T-cell (primary cell): ENCODE measurements around the gene RPP38. TPM values are rescaled to one million over a fixed set of nuclear protein-coding genes. Genes with fewer than 3 reads are reported as not detected.

ENCODE experiments used
- ATAC-seq, 4 experiments: fragments of 200-7000 bp in 3 of 4; fragments of 150-1000 bp in 1 of 4; cut with Tn5 transposase; replicated peaks in 1 of 4; 1 replicate in 3 of 4; 2 replicates in 1 of 4; pipeline ENCODE4 v1.10.0; 2021; ENCODE audit warnings: moderate library complexity in 3 of 4, mild to moderate bottlenecking in 2 of 4, moderate number of reproducible peaks in 1 of 4
- CTCF ChIA-PET, 2 donors: fragments of 300-600 bp; sonication (Branson Sonifier 250); formaldehyde crosslinking; loops; one replicate each; lab custom pipeline; 2022; ENCODE audit warnings: antibody characterized with exemption in 2 of 2; lab: Charles Lee
- POLR2A ChIA-PET, 2 donors: fragments of 300-600 bp; sonication (Branson Sonifier 250); formaldehyde crosslinking; loops; one replicate each; lab custom pipeline; 2022; ENCODE audit warnings: antibody characterized with exemption in 2 of 2; lab: Charles Lee
- DNase-seq, 35 experiments: peaks; one replicate each; pipeline versions ENCODE4 v3.0.0 to v3.0.0-alpha.2; 2013 to 2023
- H3K27ac ChIP-seq: one replicate; pipeline ENCODE4 v1.5.1; 2013; ENCODE audit warnings: low read length
- H3K27me3 ChIP-seq, 2 experiments: replicated peaks in 1 of 2; 1 replicate in 1 of 2; 2 replicates in 1 of 2; pipeline versions ENCODE4 v1.6.1 to v1.7.0; 2013; ENCODE audit warnings: low read length in 1 of 2, mixed read lengths in 1 of 2; ENCODE audit not compliant: control insufficient read depth in 2 of 2, insufficient read depth in 2 of 2; ENCODE audit errors: extremely low read depth in 1 of 2
- H3K36me3 ChIP-seq, 2 donors: 1 replicate in 1 of 2; 2 replicates in 1 of 2; pipeline versions ENCODE4 v1.6.1 to v1.7.0; 2013; ENCODE audit warnings: low read length in 1 of 2; ENCODE audit not compliant: control insufficient read depth in 2 of 2, insufficient read depth in 1 of 2; ENCODE audit errors: extremely low read depth in 1 of 2
- H3K4me1 ChIP-seq, 2 experiments: 1 replicate in 1 of 2; 2 replicates in 1 of 2; pipeline versions ENCODE4 v1.6.1 to v1.7.0; 2013; ENCODE audit warnings: low read length in 2 of 2, mixed read lengths in 1 of 2; ENCODE audit not compliant: insufficient read depth in 2 of 2, control insufficient read depth in 1 of 2; ENCODE audit errors: extremely low read depth in 1 of 2
- H3K4me3 ChIP-seq, 2 donors: 1 replicate in 1 of 2; 2 replicates in 1 of 2; pipeline versions ENCODE4 v1.5.1 to v1.7.0; 2013; ENCODE audit warnings: mild to moderate bottlenecking in 2 of 2, low read length in 1 of 2, moderate library complexity in 1 of 2; ENCODE audit not compliant: control insufficient read depth in 1 of 2; ENCODE audit errors: extremely low read depth in 1 of 2
- H3K9me3 ChIP-seq: 2 replicates; pipeline ENCODE4 v1.7.0; 2013
- H3K27ac Mint-ChIP-seq, 2 donors: one replicate each; pipeline ENCODE4 v1.8.0; 2020 to 2021; ENCODE audit warnings: mild to moderate bottlenecking in 2 of 2, mixed read lengths in 2 of 2
- H3K27me3 Mint-ChIP-seq, 2 donors: one replicate each; pipeline ENCODE4 v1.8.0; 2021 to 2022; ENCODE audit warnings: mixed read lengths in 2 of 2
- H3K36me3 Mint-ChIP-seq: one replicate; pipeline ENCODE4 v1.8.0; 2021; ENCODE audit warnings: mixed read lengths
- H3K4me1 Mint-ChIP-seq, 3 donors: one replicate each; pipeline ENCODE4 v1.8.0; 2020 to 2022; ENCODE audit warnings: mixed read lengths in 3 of 3, mild to moderate bottlenecking in 1 of 3
- H3K4me3 Mint-ChIP-seq, 3 donors: one replicate each; pipeline ENCODE4 v1.8.0; 2020 to 2022; ENCODE audit warnings: mild to moderate bottlenecking in 3 of 3, mixed read lengths in 3 of 3, moderate library complexity in 3 of 3
- H3K9me3 Mint-ChIP-seq, 3 donors: one replicate each; pipeline ENCODE4 v1.8.0; 2020 to 2022; ENCODE audit warnings: mixed read lengths in 3 of 3
- WGBS: methylation state at CpG from one replicate; pipeline ENCODE4 v1.1.5; 2013; ENCODE audit warnings: missing lambda C conversion rate; ENCODE audit not compliant: insufficient coverage; 5-methylcytosine and 5-hydroxymethylcytosine counted together
- total RNA-seq, 35 experiments: library from RNA in 6 of 35; stranded (reverse) in 6 of 35; fragments of 120-200 nt in 1 of 35; gene quantifications; one replicate each; pipeline versions ENCODE4 v1.2.1 to v1.2.4 and lab custom pipeline; 2013 to 2026

Gene RPP38
- total RNA-seq, 5 donors from 2014 or later (not counting 1 experiment from before 2014, with no cell fraction given), result 8.2 to 21.0 (median 16.6) TPM

GRCh38 chr10:15099886-15100285 lies 2.7 kb downstream of the RPP38 start:
- H3K36me3 ChIP-seq, result peaks cover 5 to 43% of the 10 kb centered on the region in 2 donors
- WGBS, result 82% methylated on average over 2 of the region's 4 CpGs
- ChIA-PET CTCF (no interaction called here), POLR2A (no interaction called here)
- peaks cover 3 to 33% of the 10 kb centered on the region in 2 experiments for H3K4me1 ChIP-seq
- peaks cover 37 to 45% (median 43%) of the 10 kb centered on the region in 3 donors for H3K4me1 Mint-ChIP-seq
- H3K36me3 Mint-ChIP-seq, result peaks cover 20% of the 10 kb centered on the region
- H3K9me3 ChIP-seq, result no peaks in the 10 kb centered on the region
- H3K4me3 ChIP-seq, result no peak overlapping the region
- H3K27me3 Mint-ChIP-seq, result no peaks in the 10 kb centered on the region
- H3K9me3 Mint-ChIP-seq, result no peaks in the 10 kb centered on the region
- H3K4me3 Mint-ChIP-seq, result peak overlapping the region in 1 of 3 donors; percentile 22
- H3K27ac ChIP-seq, result no peak overlapping the region
- peak overlapping the region; percentile 6 to 76 for H3K27ac Mint-ChIP-seq
- no peaks in the 10 kb centered on the region for H3K27me3 ChIP-seq
- DNase-seq, result no peak
- no peak for ATAC-seq

- ChIA-PET POLR2A (no interaction called here), CTCF (interaction anchor here in 1 of 2 donors (0.6 kb wide), 1 partner anchor 744 kb away, joined by 10 read pairs; no protein-coding TSS in a partner anchor)
- no peaks in the 10 kb centered on the region for H3K27me3 ChIP-seq
- Mint-ChIP-seq H3K36me3 (peaks cover 36% of the 10 kb centered on the region), H3K27ac (no peak overlapping the region), H3K4me1 (peaks cover 23 to 34% (median 27%) of the 10 kb centered on the region in 3 donors), H3K4me3 (peak overlapping the region in 1 of 3 donors; percentile 28), H3K9me3 (no peaks in the 10 kb centered on the region), H3K27me3 (no peaks in the 10 kb centered on the region)
- H3K4me1 ChIP-seq, result peaks cover under 1 to 24% of the 10 kb centered on the region in 2 experiments
- H3K36me3 ChIP-seq, result peaks cover 12 to 64% of the 10 kb centered on the region in 2 donors
- DNase-seq (no peak), ATAC-seq (no peak)
- H3K27ac ChIP-seq, result no peak overlapping the region
- no peaks in the 10 kb centered on the region for H3K9me3 ChIP-seq
- H3K4me3 ChIP-seq, result no peak overlapping the region
- 94% methylated on average over 6 of the region's 9 CpGs for WGBS
These were observed 6.4 kb downstream of the RPP38 start for GRCh38 chr10:15103513-15103912.

DNA sequence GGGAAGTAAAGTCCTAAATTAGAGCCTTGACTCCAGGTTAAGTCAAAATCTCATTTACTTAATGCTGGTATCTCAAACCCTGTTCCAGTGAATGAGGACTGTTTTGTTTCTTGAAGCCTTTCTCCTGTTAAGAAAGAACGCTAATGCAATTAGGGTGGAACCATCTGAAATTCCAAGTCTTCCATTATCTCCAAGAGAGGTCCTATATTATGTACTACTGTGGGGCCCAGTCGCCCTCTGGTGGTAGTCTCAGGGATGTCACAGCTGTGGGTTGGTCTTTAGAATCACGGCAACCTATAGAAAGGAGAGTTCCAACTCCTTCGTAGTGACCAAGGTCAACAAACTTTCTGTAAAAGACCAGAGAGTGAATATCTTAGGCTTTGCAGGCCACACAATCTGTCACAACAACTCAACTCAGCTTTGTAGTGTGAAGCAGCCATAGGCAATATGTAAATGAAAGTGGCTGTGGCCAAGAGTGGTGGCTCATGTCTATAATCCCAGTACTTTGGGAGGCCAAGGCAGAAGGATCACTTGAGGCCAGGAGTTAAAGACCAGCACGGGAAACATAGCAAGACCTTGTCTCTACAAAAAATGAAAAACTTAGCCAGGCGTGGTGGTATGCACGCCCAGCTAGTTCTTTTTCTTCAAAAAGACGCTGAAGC lies 9.3 kb downstream of the RPP38 start:
- H3K4me1 ChIP-seq, result peaks cover 0 to 6% of the 10 kb centered on the region in 2 experiments
- WGBS, result 90% methylated on average over 4 of the region's 8 CpGs
- peaks cover 21 to 72% of the 10 kb centered on the region in 2 donors for H3K36me3 ChIP-seq
- ATAC-seq, result peak; percentile 86 to 92 (median 89)
- no peaks in the 10 kb centered on the region for H3K27me3 Mint-ChIP-seq
- H3K4me3 ChIP-seq, result no peak overlapping the region
- peak; percentile 8 to 82 (median 56) for DNase-seq
- peak overlapping the region; percentile 48 for H3K27ac ChIP-seq
- H3K27me3 ChIP-seq, result no peaks in the 10 kb centered on the region
- peaks cover 43% of the 10 kb centered on the region for H3K36me3 Mint-ChIP-seq
- H3K27ac Mint-ChIP-seq, result peak overlapping the region; percentile 55 to 75
- H3K4me3 Mint-ChIP-seq, result no peak overlapping the region
- H3K9me3 Mint-ChIP-seq, result no peaks in the 10 kb centered on the region
- CTCF ChIA-PET, result interaction anchor here in 1 of 2 donors (0.6 to 1.0 kb wide), 4 partner anchors 11 to 866 kb away, joined by 3 to 5 read pairs (median 3); no protein-coding TSS in a partner anchor
- POLR2A ChIA-PET, result no interaction called here
- peaks cover 4 to 11% (median 9%) of the 10 kb centered on the region in 3 donors for H3K4me1 Mint-ChIP-seq
- no peaks in the 10 kb centered on the region for H3K9me3 ChIP-seq

DNA sequence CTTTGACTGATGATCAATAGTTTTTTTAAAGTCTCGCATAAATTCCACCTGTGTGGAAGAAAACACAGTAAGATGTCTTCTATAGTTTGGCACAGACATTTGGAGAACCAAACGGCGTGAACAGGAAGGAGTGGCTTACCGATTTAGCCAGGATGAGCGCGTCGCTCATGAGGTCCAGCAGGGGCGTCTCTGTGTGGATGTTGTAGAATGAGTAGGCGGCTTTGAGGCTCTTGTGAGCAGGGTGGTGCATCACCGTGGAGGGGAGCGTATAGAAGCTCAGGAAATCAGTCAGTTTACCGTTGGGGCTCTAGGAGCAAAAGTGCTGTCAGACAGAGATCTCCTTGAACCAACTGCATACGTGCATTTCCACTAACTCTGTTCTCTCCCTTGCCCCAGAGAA lies 15.5 kb downstream of the RPP38 start:
- Mint-ChIP-seq H3K27me3 (no peaks in the 10 kb centered on the region), H3K4me3 (no peak overlapping the region), H3K27ac (peak overlapping the region; percentile 17 to 45), H3K36me3 (peaks cover 24% of the 10 kb centered on the region), H3K4me1 (peaks cover 0 to 7% (median 4%) of the 10 kb centered on the region in 3 donors), H3K9me3 (no peaks in the 10 kb centered on the region)
- no peak overlapping the region for H3K4me3 ChIP-seq
- ATAC-seq, result peak in 1 of 4 experiments; percentile 57
- 64% methylated on average over 3 of the region's 13 CpGs for WGBS
- DNase-seq, result no peak
- H3K27ac ChIP-seq, result no peak overlapping the region
- no peaks in the 10 kb centered on the region for H3K4me1 ChIP-seq
- ChIA-PET POLR2A (no interaction called here), CTCF (interaction anchor here in 1 of 2 donors (1.2 kb wide), 1 partner anchor 7 kb away, joined by 4 read pairs; no protein-coding TSS in a partner anchor)
- H3K9me3 ChIP-seq, result no peaks in the 10 kb centered on the region
- no peaks in the 10 kb centered on the region for H3K27me3 ChIP-seq
- peaks cover 20 to 49% of the 10 kb centered on the region in 2 donors for H3K36me3 ChIP-seq

- Mint-ChIP-seq H3K4me3 (no peak overlapping the region), H3K9me3 (no peaks in the 10 kb centered on the region), H3K36me3 (peaks cover 15% of the 10 kb centered on the region), H3K27ac (no peak overlapping the region), H3K27me3 (no peaks in the 10 kb centered on the region), H3K4me1 (peaks cover 0 to 7% (median 4%) of the 10 kb centered on the region in 3 donors)
- H3K4me3 ChIP-seq, result no peak overlapping the region
- no peaks in the 10 kb centered on the region for H3K4me1 ChIP-seq
- no peak overlapping the region for H3K27ac ChIP-seq
- ATAC-seq (no peak), DNase-seq (no peak)
- POLR2A ChIA-PET, result interaction anchor here in 1 of 2 donors (0.6 to 0.7 kb wide), 3 partner anchors 16 to 1319 kb away, joined by 3 to 9 read pairs (median 3); no protein-coding TSS in a partner anchor
- no peaks in the 10 kb centered on the region for H3K27me3 ChIP-seq
- CTCF ChIA-PET, result interaction anchor here in 1 of 2 donors (0.6 to 1.2 kb wide), 2 partner anchors 8 to 52 kb away, joined by 4 to 10 read pairs; no protein-coding TSS in a partner anchor
- peaks cover 22 to 47% of the 10 kb centered on the region in 2 donors for H3K36me3 ChIP-seq
- no peaks in the 10 kb centered on the region for H3K9me3 ChIP-seq
- 100% methylated on average over 3 of the region's 4 CpGs for WGBS
These were observed 16.6 kb downstream of the RPP38 start for GRCh38 chr10:15113766-15114165.

GRCh38 chr10:15116225-15116624 lies 19.1 kb downstream of the RPP38 start:
- Histone ChIP-seq H3K27me3 (no peaks in the 10 kb centered on the region), H3K27ac (no peak overlapping the region), H3K9me3 (no peaks in the 10 kb centered on the region), H3K4me1 (no peaks in the 10 kb centered on the region), H3K4me3 (no peak overlapping the region), H3K36me3 (peaks cover 18 to 46% of the 10 kb centered on the region in 2 donors)
- ATAC-seq (no peak), DNase-seq (no peak)
- Mint-ChIP-seq H3K4me3 (no peak overlapping the region), H3K36me3 (peaks cover 11% of the 10 kb centered on the region), H3K4me1 (peaks cover 0 to 7% (median 4%) of the 10 kb centered on the region in 3 donors), H3K27me3 (no peaks in the 10 kb centered on the region), H3K27ac (no peak overlapping the region), H3K9me3 (no peaks in the 10 kb centered on the region)
- WGBS, result 83% methylated on average over 1 of the region's 5 CpGs
- ChIA-PET POLR2A (no interaction called here), CTCF (no interaction called here)
